Upper lobe of left lung (tissue), 4 donors: ENCODE data around the gene SETBP1.

Experiments
- CTCF ChIP-seq, 6 experiments: fragments of 450-650 bp in 4 of 6; fragments of 200-600 bp in 2 of 6; sonication (generic) in 2 of 6; IDR thresholded peaks; one replicate each; pipeline ENCODE4 v1.5.1; 2016 to 2019; ENCODE audit warnings: antibody characterized with exemption in 6 of 6
- POLR2A ChIP-seq, 4 donors: fragments of 450-650 bp; IDR thresholded peaks; one replicate each; pipeline ENCODE4 v1.5.1; 2016 to 2017; ENCODE audit warnings: antibody characterized with exemption in 4 of 4, mild to moderate bottlenecking in 2 of 4

- TF ChIP-seq POLR2A (IDR thresholded peaks at IDR 0.05) = no peak
- TF ChIP-seq CTCF (IDR thresholded peaks at IDR 0.05) = no peak
Observed at GRCh38 chr18:44841752-44842587, 161.3 kb downstream of the SETBP1 start.
